Cardiac fibroblast (primary cell): ENCODE measurements around the gene ERVK3-1.

Source experiments
- DNase-seq, 2 donors: peaks; one replicate each; pipeline versions ENCODE4 v3.0.0 to v3.0.0-alpha.2; 2010; ENCODE audit warnings: low read depth in 2 of 2
- H3K4me3 ChIP-seq, 2 donors: replicated peaks in 1 of 2; 1 replicate in 1 of 2; 2 replicates in 1 of 2; pipeline ENCODE4 v1.5.1; 2011; ENCODE audit warnings: low read depth in 2 of 2, low read length in 2 of 2, mild to moderate bottlenecking in 2 of 2, moderate library complexity in 1 of 2
- TF ChIP-seq, protein P1 (sequence below): IDR thresholded peaks from one replicate; pipeline ENCODE4 v1.5.1; 2011; ENCODE audit warnings: low read depth, mild to moderate bottlenecking, low read length, inconsistent platforms

ERVK3-1 gene

GRCh38 chr19:58279925-58280316, 25.3 kb upstream of the ERVK3-1 start:
- H3K4me3 ChIP-seq, result peak overlapping the region; percentile 86 to 93
- TF ChIP-seq, protein P1, sequence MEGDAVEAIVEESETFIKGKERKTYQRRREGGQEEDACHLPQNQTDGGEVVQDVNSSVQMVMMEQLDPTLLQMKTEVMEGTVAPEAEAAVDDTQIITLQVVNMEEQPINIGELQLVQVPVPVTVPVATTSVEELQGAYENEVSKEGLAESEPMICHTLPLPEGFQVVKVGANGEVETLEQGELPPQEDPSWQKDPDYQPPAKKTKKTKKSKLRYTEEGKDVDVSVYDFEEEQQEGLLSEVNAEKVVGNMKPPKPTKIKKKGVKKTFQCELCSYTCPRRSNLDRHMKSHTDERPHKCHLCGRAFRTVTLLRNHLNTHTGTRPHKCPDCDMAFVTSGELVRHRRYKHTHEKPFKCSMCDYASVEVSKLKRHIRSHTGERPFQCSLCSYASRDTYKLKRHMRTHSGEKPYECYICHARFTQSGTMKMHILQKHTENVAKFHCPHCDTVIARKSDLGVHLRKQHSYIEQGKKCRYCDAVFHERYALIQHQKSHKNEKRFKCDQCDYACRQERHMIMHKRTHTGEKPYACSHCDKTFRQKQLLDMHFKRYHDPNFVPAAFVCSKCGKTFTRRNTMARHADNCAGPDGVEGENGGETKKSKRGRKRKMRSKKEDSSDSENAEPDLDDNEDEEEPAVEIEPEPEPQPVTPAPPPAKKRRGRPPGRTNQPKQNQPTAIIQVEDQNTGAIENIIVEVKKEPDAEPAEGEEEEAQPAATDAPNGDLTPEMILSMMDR, result no peak
- DNase-seq, result peak in 1 of 2 donors; percentile 11

DNA sequence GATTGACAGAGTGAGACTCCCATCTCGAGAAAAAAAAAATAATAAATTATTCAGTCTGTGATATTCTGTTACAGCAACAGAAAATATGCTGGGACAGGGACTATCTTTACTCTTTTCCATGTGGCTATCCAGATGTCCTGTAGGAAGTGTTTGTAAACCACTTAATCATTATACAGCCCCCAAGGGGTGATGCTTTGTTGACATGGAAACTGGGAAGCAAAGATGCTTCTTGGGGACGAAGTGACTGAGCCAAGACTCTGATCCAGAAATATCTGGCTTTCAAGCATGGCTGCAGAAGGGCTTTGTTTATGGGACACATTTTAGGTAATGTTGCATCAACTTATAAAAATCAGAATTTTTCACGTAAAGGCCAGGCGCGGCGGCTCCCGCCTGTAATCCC, 21.0 kb upstream of the ERVK3-1 start:
- no peak overlapping the region for H3K4me3 ChIP-seq
- TF ChIP-seq, protein P1, result no peak
- no peak for DNase-seq

DNA sequence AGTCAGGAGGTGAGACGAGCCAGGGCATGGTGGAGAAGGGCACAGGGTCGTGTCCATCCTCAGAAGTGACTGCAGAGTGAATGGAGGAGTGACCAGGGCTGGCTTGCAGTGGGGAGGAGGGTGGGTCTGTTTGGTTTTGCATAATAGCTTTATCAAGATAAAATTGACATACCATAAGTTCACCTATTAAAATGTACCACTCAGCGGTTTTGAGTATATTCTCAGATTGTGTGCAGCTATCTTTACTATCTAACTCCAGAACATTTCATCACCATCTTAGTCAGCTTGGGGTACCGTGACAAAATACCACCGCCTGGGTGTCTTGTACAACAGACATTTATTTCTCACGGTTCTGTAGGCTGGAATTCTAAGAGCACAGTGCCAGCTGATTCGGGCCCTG, 13.2 kb upstream of the ERVK3-1 start:
- H3K4me3 ChIP-seq, result no peak overlapping the region
- no peak for DNase-seq
- TF ChIP-seq, protein P1, result no peak

DNA sequence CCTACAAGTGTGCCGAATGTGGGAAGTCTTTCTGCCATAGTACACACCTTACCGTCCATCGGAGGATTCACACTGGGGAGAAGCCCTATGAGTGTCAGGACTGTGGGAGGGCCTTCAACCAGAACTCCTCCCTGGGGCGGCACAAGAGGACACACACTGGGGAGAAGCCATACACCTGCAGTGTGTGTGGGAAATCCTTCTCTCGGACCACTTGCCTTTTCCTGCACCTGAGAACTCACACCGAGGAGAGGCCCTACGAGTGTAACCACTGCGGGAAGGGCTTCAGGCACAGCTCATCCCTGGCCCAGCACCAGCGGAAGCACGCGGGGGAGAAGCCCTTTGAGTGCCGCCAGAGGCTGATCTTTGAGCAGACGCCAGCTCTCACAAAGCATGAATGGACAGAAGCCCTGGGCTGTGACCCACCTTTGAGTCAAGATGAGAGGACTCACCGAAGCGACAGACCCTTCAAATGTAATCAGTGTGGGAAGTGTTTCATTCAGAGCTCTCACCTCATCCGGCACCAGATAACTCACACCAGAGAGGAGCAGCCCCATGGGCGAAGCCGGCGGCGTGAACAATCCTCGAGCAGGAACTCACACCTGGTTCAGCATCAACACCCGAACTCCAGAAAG, 10.3 kb upstream of the ERVK3-1 start:
- TF ChIP-seq, protein P1, result no peak
- H3K4me3 ChIP-seq, result no peak overlapping the region

GRCh38 chr19:58296104-58296503, 9.1 kb upstream of the ERVK3-1 start:
- no peak for DNase-seq
- TF ChIP-seq, protein P1, result no peak
- H3K4me3 ChIP-seq, result no peak overlapping the region

More for the DNA sequence above, 10.3 kb upstream of the ERVK3-1 start:
- DNase-seq, result no peak

GRCh38 chr19:58300620-58301019, 4.6 kb upstream of the ERVK3-1 start:
- no peak for DNase-seq
- TF ChIP-seq, protein P1, result no peak

DNA sequence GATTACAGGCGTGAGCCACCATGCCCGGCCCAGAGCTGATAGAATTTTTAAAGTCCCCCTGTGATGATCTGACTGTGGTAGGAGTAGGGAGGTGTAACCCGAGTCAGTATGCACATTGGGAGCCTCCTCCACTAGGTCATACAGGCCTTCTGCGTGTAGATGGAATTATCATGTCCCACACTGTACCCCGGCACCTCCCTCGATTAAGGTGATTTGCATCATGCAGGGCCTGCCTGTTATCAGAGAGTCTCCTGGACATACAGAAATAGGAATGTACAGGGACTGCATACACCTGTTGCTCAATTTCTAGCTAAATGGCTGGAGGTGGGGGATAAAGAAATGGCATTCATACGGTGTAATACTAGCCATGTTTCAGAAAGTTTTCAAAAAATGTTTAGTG, 922 bp upstream of the ERVK3-1 start:
- DNase-seq, result no peak
- TF ChIP-seq, protein P1, result no peak
- no peak overlapping the region for H3K4me3 ChIP-seq

More at GRCh38 chr19:58300620-58301019, 4.6 kb upstream of the ERVK3-1 start:
- H3K4me3 ChIP-seq, result no peak overlapping the region
